ENCODE results near the gene PALM.

GRCh38 chr19:741506-742131, 32.9 kb downstream of the PALM start:
- no peak for TF ChIP-seq CTCF (IDR thresholded peaks at IDR 0.05)
- TF ChIP-seq POLR2A (IDR thresholded peaks at IDR 0.05): no peak
